Fibroblast of upper back skin (primary cell): ENCODE data around the gene SYNE3.
A peak's percentile ranks its signal among the peaks of the same experiment; 100 is the strongest.

Experiments
- DNase-seq: peaks from one replicate; pipeline ENCODE4 v3.0.0-alpha.2; 2013

Gene SYNE3

GRCh38 chr14:95503365-95504134 is 12.9 kb downstream of the SYNE3 start:
- DNase-seq: no peak

DNA sequence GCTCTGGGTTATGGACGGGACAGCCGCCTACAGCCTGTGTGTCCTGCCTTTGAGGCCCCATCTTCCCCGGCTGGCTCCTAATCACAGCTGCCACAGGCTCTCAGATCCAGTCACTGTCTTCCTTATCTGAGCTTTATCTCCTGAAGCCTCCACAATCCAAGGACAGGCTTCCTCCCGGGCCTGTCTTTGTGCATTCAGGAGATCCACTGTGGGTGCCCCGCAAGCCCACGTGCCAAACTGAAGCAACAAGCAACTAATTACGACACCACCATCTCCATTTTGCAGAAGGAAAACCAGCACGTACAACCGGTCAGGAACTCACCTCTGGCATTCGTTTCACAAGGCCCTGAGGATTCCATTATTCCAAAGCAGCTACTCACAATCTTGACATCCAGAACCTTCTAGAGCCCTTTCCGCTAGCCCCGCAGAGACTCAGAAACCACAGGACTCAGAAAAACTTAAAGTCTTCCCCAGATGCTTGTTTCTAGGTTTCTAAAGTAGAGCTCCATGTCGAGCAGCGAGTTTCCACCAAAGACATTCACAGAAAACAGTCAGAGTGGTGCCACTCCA is 14.0 kb downstream of the SYNE3 start:
- no peak for DNase-seq

GRCh38 chr14:95500772-95501401 is 15.6 kb downstream of the SYNE3 start:
- DNase-seq: peak; percentile 72

DNA sequence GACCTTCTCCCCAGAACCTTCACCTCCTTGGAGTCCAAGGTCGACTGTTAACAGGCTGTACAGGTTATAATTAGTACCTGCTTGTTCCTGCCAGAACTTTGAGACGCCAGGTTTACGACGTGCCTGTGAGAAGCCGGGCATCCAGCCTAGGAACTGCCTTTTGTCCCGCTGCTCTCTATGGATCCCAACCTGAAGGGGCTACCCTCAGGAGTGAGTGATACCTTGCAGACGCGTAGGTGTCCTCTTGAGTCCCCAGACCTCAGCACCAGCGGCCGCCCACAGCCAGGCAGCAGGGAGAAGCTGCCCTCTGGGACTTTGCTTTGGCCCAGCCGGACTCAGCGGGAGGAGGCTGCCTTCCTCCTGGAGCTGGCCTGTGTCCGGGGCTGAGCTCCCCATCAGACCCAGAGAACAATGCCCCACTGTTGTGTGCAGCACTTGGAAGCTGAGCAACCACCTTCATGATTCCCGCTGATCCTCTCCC is 16.2 kb downstream of the SYNE3 start:
- DNase-seq: no peak

- no peak for DNase-seq
Observed at GRCh38 chr14:95499354-95499750, 17.1 kb downstream of the SYNE3 start.

- DNase-seq: no peak
Observed at GRCh38 chr14:95498622-95499353, 17.7 kb downstream of the SYNE3 start.

GRCh38 chr14:95497561-95498011 is 18.9 kb downstream of the SYNE3 start:
- DNase-seq: no peak

DNA sequence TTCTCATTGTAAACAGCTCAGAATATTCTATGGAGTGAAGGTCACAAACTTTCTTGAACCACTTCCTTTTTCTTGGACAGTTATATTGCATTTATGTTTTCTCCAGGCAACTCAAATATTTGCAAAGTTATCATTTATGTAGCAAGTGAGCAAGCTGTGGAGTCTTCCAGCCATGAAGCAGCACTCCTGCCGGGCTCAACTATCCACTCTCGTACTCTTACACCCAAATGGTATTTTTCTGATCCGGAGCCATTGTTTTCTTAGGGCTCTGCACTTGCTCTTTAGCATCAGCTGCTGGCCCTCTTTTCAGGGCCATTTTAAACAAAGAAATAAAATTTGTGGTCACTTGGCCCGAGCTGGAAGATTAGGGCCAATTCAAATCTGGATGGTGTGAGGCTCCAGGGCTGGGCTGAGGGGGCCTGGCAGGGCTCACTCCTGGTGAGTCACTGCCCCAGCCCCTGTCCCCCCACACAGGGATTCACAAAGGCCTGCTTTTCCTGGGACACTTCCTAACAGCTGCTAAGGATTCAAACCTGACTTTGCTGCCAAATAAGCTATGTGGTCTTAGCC is 19.7 kb downstream of the SYNE3 start:
- peak; percentile 61 for DNase-seq

- DNase-seq: no peak
Observed at GRCh38 chr14:95496111-95496681, 20.3 kb downstream of the SYNE3 start.

GRCh38 chr14:95495538-95496025 is 20.9 kb downstream of the SYNE3 start:
- no peak for DNase-seq

DNA sequence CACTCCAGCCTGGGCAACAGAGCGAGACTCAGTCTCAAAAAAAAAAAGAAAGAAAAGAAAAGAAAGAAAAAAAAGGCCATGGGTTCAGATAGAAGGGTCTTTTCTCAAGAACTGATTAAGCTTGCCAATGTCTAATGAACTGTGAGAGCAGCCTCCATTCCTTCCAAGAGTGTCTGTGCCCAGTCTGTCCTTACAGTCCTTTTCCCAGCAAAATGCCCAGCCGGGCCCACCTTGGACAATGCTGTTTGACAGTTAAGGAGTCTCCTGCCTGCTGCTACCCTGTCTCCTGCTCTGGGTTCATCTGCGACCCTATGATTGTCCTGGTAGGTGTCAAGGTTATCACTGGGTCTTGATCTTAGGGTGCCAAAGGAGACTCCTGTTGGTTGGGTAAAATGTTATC is 21.4 kb downstream of the SYNE3 start:
- no peak for DNase-seq

DNA sequence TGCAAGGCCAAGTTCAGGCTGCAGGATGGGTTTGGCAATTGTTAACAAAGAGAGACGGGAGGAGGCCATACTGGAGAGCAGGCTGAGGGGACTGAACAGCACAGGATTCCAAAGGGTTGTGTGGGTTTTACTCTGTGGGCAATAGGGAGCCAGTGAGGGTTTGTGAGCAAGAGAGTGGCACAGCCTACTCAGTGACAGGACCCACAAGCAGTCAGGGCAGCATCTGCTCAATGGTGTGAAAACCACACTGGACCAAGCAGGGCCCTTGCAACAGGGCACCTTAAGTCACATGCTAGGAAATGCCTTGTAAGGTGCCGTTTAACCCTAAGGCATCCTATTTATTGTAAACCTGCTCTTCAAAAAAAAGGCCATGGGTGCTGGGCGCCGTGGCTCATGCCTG is 22.0 kb downstream of the SYNE3 start:
- no peak for DNase-seq

DNA sequence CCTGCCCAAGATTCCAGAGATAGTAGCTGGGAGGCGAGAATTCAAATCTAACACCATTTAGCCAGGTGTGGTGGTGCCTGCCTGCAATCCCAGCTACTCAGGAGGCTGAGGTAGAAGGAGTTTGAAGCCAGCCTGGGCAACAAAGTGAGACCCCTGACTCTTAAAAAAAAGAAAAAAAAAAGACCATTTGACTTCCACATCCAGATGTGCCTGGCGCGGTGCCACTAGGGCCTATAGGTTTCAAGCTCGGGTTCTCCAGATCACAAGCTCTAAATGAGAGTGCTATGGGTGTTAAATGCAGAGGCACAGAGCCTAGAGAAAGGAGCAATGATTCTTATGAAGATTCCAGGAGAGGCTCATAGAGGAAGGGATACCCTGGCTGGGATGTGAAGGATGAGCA is 22.5 kb downstream of the SYNE3 start:
- DNase-seq: no peak

DNA sequence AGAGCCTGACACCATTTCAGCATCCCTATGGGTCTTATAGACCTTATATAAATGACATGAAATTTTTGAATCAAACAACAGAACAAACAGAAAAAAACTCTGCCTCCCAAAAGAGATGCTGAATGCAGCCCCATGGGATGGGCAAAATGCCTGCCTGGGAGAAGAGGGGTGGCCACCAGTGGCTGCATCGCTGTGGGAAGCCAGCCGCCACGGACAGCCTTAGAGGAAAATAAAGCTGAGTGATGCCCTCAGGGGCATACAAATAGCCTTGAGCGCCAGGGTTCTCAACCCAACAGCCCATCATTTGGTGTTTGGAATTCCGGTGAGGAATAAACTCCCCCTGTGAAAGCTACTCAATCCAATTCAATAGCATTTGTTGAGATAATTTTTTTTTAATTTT is 22.9 kb downstream of the SYNE3 start:
- no peak for DNase-seq

DNA sequence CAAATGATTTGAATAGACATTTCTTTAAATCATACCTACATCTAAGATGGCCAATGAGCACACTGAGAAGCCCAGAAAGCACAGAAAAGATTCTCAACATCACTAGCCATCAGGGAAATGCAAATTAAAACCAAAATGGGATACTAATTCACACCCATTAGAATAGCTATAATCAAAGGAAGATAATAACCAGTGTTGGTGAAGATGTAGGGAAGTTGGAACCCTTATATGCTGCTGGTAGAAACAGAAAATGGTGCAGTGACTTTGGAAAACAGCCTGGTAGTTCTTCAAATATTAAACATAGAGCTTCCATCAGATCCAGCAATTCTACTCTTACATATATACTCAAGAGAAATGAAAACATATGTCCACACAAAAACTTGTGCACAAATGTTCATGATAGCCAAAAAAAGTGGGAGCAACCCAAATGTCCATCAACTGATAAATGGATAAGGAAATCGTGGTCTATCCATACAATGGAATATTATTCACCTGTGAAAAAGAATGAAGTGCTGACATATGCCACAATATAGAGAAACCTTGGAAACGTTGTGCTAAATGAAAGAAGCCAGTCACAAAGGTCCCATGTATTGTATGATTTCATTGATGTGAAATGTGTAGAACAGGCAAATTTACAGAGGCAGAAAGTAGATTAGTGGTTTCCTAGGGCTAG is 24.4 kb downstream of the SYNE3 start:
- DNase-seq: no peak

DNA sequence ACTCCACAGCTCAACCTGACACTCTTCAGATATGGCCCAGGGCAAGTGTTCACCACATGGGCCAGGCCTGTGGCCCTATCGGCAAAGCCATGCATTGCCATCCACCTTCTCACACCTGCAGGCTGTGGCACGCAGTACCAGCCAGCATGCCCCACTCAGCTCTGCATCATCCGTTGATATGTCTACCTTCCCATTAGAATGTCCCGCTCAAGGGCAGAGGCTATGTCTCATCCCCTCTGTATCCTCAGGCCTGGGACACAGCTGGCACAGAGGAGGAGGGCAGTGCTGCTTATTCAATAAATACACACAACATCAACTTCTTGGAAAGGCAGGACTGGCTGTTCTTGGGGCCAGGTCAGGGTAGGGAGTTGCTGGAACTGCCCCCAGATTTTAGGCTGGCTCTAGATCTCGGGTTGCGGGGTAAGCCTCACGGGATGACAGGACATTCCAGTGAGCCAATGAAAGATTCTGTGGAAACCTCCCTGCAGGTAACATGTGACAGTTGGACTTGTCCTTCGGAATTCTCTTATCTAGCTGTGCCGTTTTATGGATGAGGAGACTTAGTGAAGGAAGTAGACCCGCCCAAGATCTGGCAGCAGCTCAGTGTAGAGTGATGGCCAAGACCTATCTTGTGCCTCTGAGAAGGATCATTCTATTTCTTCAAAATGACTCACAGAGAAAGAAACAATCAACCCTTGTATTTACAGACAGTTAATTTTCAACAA is 25.6 kb downstream of the SYNE3 start:
- DNase-seq: no peak

DNA sequence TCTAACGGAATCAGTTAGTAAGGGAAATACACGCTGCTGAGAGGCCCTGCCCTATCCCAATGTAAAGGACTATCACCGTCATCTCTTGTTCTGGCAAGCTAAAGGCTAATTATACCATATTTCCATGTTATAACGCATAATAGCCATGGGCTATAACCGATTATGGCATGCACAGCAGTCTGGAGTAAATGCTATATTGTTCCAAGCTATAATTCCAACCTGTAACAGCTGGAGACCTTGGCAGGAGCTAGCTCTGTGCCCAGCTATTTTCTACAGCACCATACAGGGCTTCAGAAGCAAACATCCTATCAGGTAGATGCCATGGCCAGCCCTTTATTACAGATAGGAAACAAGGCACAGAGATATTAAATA is 26.3 kb downstream of the SYNE3 start:
- no peak for DNase-seq

DNA sequence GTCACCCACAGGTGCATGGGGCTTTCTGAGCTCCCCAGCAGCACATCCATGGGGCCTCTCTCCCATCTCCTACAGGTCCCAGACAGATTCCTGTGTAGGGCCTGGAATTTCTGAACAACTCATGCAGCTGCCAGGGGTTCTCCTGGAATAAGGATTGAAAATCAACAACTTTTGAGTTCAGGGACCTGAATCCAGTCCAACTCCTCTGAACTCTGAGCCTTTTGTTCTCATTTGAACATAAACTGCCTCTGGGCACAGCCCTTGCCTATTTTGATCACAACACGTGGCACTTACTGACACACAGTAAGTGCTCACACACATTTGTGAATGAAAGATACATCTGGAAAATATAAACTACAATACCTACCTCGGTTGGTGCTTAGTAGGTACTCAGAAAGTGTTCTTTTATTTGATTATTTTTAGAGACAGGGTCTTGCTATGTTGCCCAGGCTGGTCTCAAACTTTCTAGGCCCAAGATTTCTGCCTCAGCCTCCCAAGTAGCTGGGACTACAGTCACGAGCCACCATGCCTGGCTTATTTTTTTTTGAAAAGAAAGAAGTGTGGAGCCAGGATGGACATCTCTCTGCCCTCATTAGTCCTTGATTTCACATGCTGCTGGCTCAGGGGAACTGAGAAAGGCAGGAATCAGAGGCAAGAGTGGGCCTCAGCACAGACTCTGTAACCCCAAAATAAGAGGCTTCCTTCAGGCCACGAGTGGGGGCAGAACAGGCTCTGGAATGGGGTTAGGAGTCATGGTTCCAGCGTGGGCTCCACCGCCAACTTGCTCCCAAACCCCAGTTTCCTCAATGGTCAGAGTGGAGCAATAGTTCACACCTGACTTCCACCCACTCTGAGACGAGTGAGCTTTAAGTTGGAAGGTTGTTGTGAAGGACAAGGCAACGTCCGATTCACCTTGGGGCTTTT is 27.0 kb downstream of the SYNE3 start:
- DNase-seq: no peak

DNA sequence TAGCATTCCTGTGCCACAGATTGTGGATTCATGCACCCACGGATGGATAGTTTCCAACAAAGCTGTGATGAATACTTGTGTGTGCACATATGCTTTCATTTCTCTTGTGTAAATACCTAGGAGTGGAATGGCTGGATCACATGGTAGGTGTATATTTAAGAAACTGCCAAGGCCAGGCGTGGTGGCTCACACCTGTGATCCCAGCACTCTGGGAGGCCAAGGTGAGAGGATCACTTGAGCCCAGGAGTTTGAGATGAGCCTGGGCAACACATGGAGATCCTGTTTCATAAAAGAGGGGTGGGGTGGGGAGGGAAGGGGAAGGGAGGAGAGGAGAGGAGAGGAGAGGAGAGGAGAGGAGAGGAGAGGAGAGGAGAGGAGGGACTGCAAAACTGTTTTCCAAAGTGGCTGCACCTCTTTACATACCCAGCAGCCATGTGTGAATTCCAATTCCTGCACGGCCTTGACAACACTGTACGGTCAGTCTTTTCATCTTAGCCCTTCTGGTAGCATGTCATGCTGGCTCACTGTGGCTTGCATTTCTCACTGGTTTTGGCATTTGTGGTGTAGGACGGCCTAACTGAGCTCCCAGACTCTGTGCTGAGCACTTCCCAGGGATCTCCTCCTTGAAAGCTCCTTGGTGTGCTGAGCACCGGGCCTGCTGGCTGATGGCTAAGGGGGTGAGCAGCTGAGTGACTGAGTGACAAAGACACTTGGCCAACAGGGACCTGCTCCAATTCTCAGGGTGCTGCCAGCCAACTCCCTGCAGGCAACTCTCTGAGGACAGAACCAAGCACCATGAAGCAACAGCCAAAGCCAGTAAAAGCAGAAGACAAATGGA is 27.9 kb downstream of the SYNE3 start:
- no peak for DNase-seq
